Heart right ventricle (tissue), 16 donors: ENCODE data around the gene ZNF526. TPM values are rescaled to one million over a fixed set of nuclear protein-coding genes. Genes with fewer than 3 reads are reported as not detected.

Experiments
- ATAC-seq, 8 donors: fragments of 200-7000 bp; cut with Tn5 transposase; one replicate each; pipeline ENCODE4 v1.9.1; 2020; ENCODE audit warnings: mild to moderate bottlenecking in 8 of 8, moderate library complexity in 8 of 8, moderate number of reproducible peaks in 1 of 8
- DNase-seq, 2 donors: peaks; one replicate each; pipeline ENCODE4 v3.0.0-alpha.2; 2020
- H3K27ac ChIP-seq, 10 donors: fragments of 200-600 bp; sonication (generic) in 2 of 10; one replicate each; pipeline versions ENCODE4 v1.5.0 to v1.8.0; 2020 to 2022; ENCODE audit warnings: mild to moderate bottlenecking in 3 of 10
- H3K27me3 ChIP-seq, 7 donors: fragments of 200-600 bp; one replicate each; pipeline ENCODE4 v1.8.0; 2021 to 2022; ENCODE audit warnings: mild to moderate bottlenecking in 2 of 7
- H3K36me3 ChIP-seq, 9 donors: fragments of 200-600 bp; sonication (generic) in 1 of 9; one replicate each; pipeline versions ENCODE4 v1.5.0 to v1.8.0; 2020 to 2022; ENCODE audit warnings: mild to moderate bottlenecking in 2 of 9
- H3K4me1 ChIP-seq, 9 donors: fragments of 200-600 bp; sonication (generic) in 1 of 9; one replicate each; pipeline versions ENCODE4 v1.5.0 to v1.8.0; 2020 to 2022; ENCODE audit warnings: mild to moderate bottlenecking in 4 of 9
- H3K4me3 ChIP-seq, 10 donors: fragments of 200-600 bp; sonication (generic) in 2 of 10; one replicate each; pipeline versions ENCODE4 v1.5.0 to v1.8.0; 2020 to 2022; ENCODE audit warnings: mild to moderate bottlenecking in 7 of 10, moderate library complexity in 2 of 10
- H3K9me3 ChIP-seq, 11 donors: fragments of 200-600 bp in 10 of 11; sonication (generic) in 2 of 11; one replicate each; pipeline versions ENCODE4 v1.5.0 to v1.8.0; 2013 to 2022; ENCODE audit warnings: mild to moderate bottlenecking in 2 of 11, control low read depth in 1 of 11, moderate library complexity in 1 of 11
- CTCF ChIP-seq, 9 donors: fragments of 200-600 bp; sonication (generic) in 2 of 9; IDR thresholded peaks; one replicate each; pipeline versions ENCODE4 v1.5.0 to v1.8.0; 2021 to 2022; ENCODE audit warnings: antibody characterized with exemption in 9 of 9, mild to moderate bottlenecking in 5 of 9, moderate library complexity in 1 of 9
- WGBS, 2 donors: extraction: QIAGEN DNeasy Blood & Tissue Kit; methylation state at CpG; one replicate each; pipeline ENCODE4 v1.1.7; 2013; ENCODE audit warnings: inconsistent platforms in 1 of 2; 5-methylcytosine and 5-hydroxymethylcytosine counted together
- intact Hi-C, 10 donors: fragments of 100-400 bp; cut with DNase I; formaldehyde crosslinking; loops; one replicate each; pipeline versions ENCODE4 v1.11.1 to v1.14.2; 2022
- polyA plus RNA-seq, 2 donors: library from polyadenylated mRNA; stranded (reverse); fragments of 200-250 nt; gene quantifications; one replicate each; pipeline ENCODE4 v1.2.3, GENCODE V29; 2013
- total RNA-seq, 10 donors: library from RNA; stranded (reverse); fragmentation: NEBNext Ultra II Directional in 3 of 10; extraction: Animal tissue kit (Norgen Biotek cat#: 25700) in 3 of 10; gene quantifications; one replicate each; pipeline versions ENCODE4 v1.2.1 to v1.2.4, GENCODE V29; 2021 to 2023
- donor health status: Arrhythmogenic right ventricular cardiomyopathy.
- donor health status: ischemic (EF 13 %, LVEDD 7.1; RV severe dilation, severe dysfunction).
- donor health status: healthy with polysubstance abuse.
- donor health status: DM: no; HTN: yes; CAD: no.
- donor health status: DM: no; HTN: no; CAD: no.
- donor health status: ischemic (EF 25% LVEDD 6.9; RV normal size, moderate dysfunction).
- donor health status: ischemic (EF 25% LVEDD 5.7; RV mildly dilated, moderate dysfunction).
- donor health status: healthy.
- donor health status: DM: yes; HTN: yes; CAD: no.
- donor health status: Ischemic cardiomyopathy.
- donor health status: ischemic (EF 35%, LVEDD 5.7; RV mildly dilated, moderate dysfunction).
- donor health status: nonischemic (EF 11% LVEDD 7.7; RV severe dilation, severe dysfunction).
- donor health status: DM: yes; HTN: yes; CAD: no.
- donor health status: PGD.
- donor health status: ischemic (EF 29% LVEDD 5.4; RV normal size, mild dysfunction).
- donor health status: nonischemic (EF 23%, LVEDD 6.1; RV moderate dilation, normal function).

ZNF526 gene
- total and polyA plus RNA-seq, 12 donors, result 3.2 to 7.0 (median 5.1) TPM

GRCh38 chr19:42268704-42269477 is 48.8 kb downstream of the ZNF526 start, which contains the start of gene CIC:
Gene CIC, plus strand, starts transcription at chr19:42269252. Its CDS starts 2,532 bp downstream, at chr19:42271784.
- Histone ChIP-seq H3K9me3 (no peaks in the 10 kb centered on the region), H3K4me1 (peaks cover 18 to 39% (median 29%) of the 10 kb centered on the region in 9 donors), H3K27me3 (no peaks in the 10 kb centered on the region), H3K36me3 (peaks cover 0 to 26% (median 19%) of the 10 kb centered on the region in 9 donors), H3K4me3 (peak within 1 kb of the TSS; percentile 38 to 83 (median 66)), H3K27ac (peak within 1 kb of the TSS; percentile 90 to 99 (median 98))
- WGBS, 2 donors, result 0 to 1% methylated on average over 51 to 52 of the region's 52 CpGs
- DNase-seq (peak; percentile 99 to 100), ATAC-seq (peak; percentile 84 to 93 (median 88))
- no peak for TF ChIP-seq CTCF (IDR thresholded peaks at IDR 0.05)
- intact Hi-C loops, result loop anchor here in 5 of 10 donors (1.0 to 2.0 kb wide), 3 partner anchors 14 to 15 kb away; partner anchors contain the start of gene ERF (in 4 of the 5)

DNA sequence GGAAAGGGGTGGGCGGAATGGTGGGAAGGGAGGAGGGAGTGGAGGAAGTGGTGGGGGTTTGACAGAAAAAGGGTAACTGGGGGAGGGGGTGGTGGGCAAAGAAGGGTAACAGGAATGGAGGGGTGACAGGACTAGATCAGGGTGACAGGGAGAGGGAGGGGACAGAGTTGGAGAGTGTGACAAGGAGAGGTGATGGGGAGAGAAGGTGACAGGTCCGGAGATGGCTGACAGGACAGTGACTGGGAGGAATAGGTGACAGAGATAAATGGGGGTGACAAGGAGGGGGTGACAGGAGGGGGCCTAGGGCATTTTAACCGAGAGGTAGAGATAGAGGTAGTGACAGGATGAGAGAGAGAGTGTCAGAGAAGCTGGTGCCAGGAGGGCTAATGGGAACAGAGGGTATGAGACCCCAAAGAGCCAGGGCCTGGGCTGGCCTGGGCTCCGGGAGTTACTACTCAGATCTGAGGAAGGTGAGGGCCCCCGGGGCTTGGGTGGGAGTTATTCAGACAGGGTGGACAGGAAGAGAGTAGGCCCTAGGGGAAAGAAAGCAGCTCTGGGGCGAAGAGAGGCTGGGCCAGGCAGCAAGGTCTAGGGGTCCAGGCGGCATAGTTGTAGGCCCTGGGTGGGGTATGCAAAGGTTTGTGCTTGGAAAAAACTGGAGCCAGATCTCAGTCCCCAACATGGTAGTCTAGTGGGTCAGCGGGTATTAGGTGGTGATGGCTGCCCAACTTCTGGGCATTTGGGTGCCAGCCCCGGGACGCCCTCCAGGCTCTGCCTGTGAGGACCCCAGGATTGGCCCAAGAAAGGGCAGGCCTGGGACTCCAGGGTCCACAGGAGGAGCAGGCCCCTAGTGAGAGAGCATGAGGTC is 49.6 kb downstream of the ZNF526 start:
- 27 to 28% methylated on average over 9 to 10 of the region's 10 CpGs for WGBS, 2 donors
- Histone ChIP-seq H3K27ac (peak overlapping the region; percentile 70 to 99 (median 87)), H3K27me3 (no peaks in the 10 kb centered on the region), H3K36me3 (peaks cover 0 to 34% (median 27%) of the 10 kb centered on the region in 9 donors), H3K9me3 (no peaks in the 10 kb centered on the region), H3K4me1 (peaks cover 18 to 41% (median 33%) of the 10 kb centered on the region in 9 donors), H3K4me3 (peak overlapping the region; percentile 38 to 66 (median 60))
- ATAC-seq (no peak), DNase-seq (no peak)
- TF ChIP-seq CTCF (IDR thresholded peaks at IDR 0.05), result no peak
- intact Hi-C loops, result loop anchor here in 4 of 10 donors (1.0 to 2.0 kb wide), 2 partner anchors 15 kb away; partner anchors contain the start of gene ERF (in 3 of the 4)

DNA sequence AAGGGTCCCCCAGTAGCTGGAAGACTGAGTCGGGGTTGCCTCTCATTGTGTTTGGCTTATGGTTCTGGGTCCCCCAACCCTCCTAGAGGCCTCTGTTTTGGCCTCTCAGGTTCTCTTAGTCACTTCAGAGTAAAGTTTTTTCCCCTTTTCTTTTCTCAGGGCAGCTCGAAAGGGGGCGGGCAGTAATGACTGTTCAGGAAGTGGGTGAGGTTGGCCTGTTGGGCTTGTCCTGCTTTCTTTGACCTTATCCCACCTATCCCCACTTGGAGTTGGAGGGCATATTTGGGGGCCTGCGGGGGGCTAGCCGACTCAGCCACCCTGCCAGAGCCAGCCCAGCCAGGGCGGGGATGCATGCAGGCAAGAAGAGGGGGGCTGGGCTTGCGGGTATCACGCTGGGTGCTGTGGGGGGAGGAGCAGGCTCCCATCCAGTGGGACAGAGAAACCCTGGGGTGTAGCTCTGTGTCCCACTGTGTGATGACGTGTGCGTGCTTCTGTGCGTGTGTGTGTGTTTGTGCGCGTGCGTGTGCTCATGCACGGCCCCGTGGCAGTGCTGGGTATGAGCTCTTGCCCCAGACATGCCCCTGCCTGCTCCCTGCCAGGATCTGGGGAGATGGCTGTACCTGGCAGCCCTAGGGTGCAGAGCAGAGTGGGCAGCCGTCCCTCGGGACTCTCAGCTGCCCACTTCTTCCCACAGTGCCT is 50.4 kb downstream of the ZNF526 start:
- peak in 1 of 2 donors; percentile 50 for DNase-seq
- no peaks in the 10 kb centered on the region for H3K9me3 ChIP-seq
- H3K36me3 ChIP-seq, result peaks cover 0 to 42% (median 27%) of the 10 kb centered on the region in 9 donors
- peaks cover 24 to 49% (median 40%) of the 10 kb centered on the region in 9 donors for H3K4me1 ChIP-seq
- peak overlapping the region; percentile 38 to 66 (median 60) for H3K4me3 ChIP-seq
- 11 to 23% methylated on average over 18 of the region's 18 CpGs for WGBS, 2 donors
- intact Hi-C loops, result no loop called here
- H3K27me3 ChIP-seq, result no peaks in the 10 kb centered on the region
- peak overlapping the region; percentile 70 to 99 (median 87) for H3K27ac ChIP-seq
- no peak for TF ChIP-seq CTCF (IDR thresholded peaks at IDR 0.05)
- peak in 1 of 8 donors; percentile 8 for ATAC-seq
